ENCODE data around the gene HELZ. TPM values are rescaled to one million over a fixed set of nuclear protein-coding genes. Genes with fewer than 3 reads are reported as not detected.

Gene HELZ
- total RNA-seq, 1 donor from 2014 or later: 53.4 TPM

- Histone ChIP-seq H3K9me3 (ENCODE audit: insufficient read depth, low read depth, low read length) (no peaks in the 10 kb centered on the region), H3K9ac (ENCODE audit: low read length) (no peak overlapping the region), H2AFZ (ENCODE audit: low read depth, low read length) (no peak overlapping the region), H3K4me3 (ENCODE audit: insufficient read depth, low read depth, low read length) (no peak overlapping the region), H3K79me2 (ENCODE audit: insufficient read depth, low read length) (no peaks in the 10 kb centered on the region), H3K4me2 (ENCODE audit: low read length) (no peak overlapping the region), H3K27me3 (ENCODE audit: insufficient read depth, low read length) (no peaks in the 10 kb centered on the region), H3K36me3 (ENCODE audit: insufficient read depth, low read length) (no peaks in the 10 kb centered on the region), H3K27ac (ENCODE audit: low read depth, low read length) (no peak overlapping the region), H3K4me1 (ENCODE audit: insufficient read depth, low read length) (no peaks in the 10 kb centered on the region), H4K20me1 (ENCODE audit: insufficient read depth, low read length) (no peaks in the 10 kb centered on the region)
- DNase-seq (ENCODE audit: low read depth) (no peak), FAIRE-seq (no peak)
- H3K4me3 Mint-ChIP-seq (ENCODE audit: unreplicated experiment): no peak overlapping the region
- no peaks in the 10 kb centered on the region for H3K36me3 Mint-ChIP-seq (ENCODE audit: low read depth, unreplicated experiment)
- no peaks in the 10 kb centered on the region for H3K27me3 Mint-ChIP-seq (ENCODE audit: low read depth, unreplicated experiment)
- H3K27ac Mint-ChIP-seq (ENCODE audit: unreplicated experiment): no peak overlapping the region
- H3K9me3 Mint-ChIP-seq (ENCODE audit: unreplicated experiment): no peaks in the 10 kb centered on the region
- TF ChIP-seq CTCF (IDR thresholded peaks at IDR 0.05; ENCODE audit: insufficient read depth, low read depth, low read length) (no peak), EZH2 (IDR thresholded peaks at IDR 0.05; ENCODE audit: insufficient read depth, low read length) (no peak)
- H3K4me1 Mint-ChIP-seq (ENCODE audit: low read depth, unreplicated experiment): peaks cover 4% of the 10 kb centered on the region
Observed at GRCh38 chr17:67279115-67279514, 34.1 kb upstream of the HELZ start.

DNA sequence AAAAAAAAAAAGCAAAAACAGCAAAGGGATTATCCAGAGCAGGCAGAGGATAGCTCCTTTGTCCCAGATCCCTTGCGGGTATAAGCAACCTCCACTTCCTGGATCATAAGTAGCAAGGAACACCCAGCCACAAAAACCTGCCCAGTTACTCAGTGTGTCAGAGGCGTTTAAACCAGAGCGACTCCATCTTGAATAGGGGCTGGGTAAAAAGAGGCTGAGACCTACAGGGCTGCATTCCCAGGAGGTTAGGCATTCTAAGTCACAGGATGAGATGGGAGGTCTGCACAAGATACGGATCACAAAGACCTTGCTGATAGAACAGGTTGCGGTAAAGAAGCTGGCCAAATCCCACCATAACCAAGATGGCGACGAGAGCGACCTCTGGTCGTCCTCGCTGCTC lies 33.4 kb upstream of the HELZ start:
- H2AFZ ChIP-seq (ENCODE audit: low read depth, low read length): no peak overlapping the region
- FAIRE-seq: no peak

More for the DNA sequence above, 33.4 kb upstream of the HELZ start:
- TF ChIP-seq EZH2 (IDR thresholded peaks at IDR 0.05; ENCODE audit: insufficient read depth, low read length): no peak
- TF ChIP-seq CTCF (IDR thresholded peaks at IDR 0.05; ENCODE audit: insufficient read depth, low read depth, low read length): no peak
- no peaks in the 10 kb centered on the region for H4K20me1 ChIP-seq (ENCODE audit: insufficient read depth, low read length)
- H3K4me1 ChIP-seq (ENCODE audit: insufficient read depth, low read length): no peaks in the 10 kb centered on the region
- H3K27ac ChIP-seq (ENCODE audit: low read depth, low read length): no peak overlapping the region
- H3K79me2 ChIP-seq (ENCODE audit: insufficient read depth, low read length): no peaks in the 10 kb centered on the region
- Mint-ChIP-seq H3K27ac (ENCODE audit: unreplicated experiment) (no peak overlapping the region), H3K27me3 (ENCODE audit: low read depth, unreplicated experiment) (no peaks in the 10 kb centered on the region), H3K9me3 (ENCODE audit: unreplicated experiment) (no peaks in the 10 kb centered on the region), H3K4me3 (ENCODE audit: unreplicated experiment) (no peak overlapping the region), H3K4me1 (ENCODE audit: low read depth, unreplicated experiment) (peaks cover 4% of the 10 kb centered on the region), H3K36me3 (ENCODE audit: low read depth, unreplicated experiment) (no peaks in the 10 kb centered on the region)
- no peak for DNase-seq (ENCODE audit: low read depth)
- no peak overlapping the region for H3K4me3 ChIP-seq (ENCODE audit: insufficient read depth, low read depth, low read length)
- H3K9ac ChIP-seq (ENCODE audit: low read length): no peak overlapping the region
- no peaks in the 10 kb centered on the region for H3K9me3 ChIP-seq (ENCODE audit: insufficient read depth, low read depth, low read length)
- no peaks in the 10 kb centered on the region for H3K27me3 ChIP-seq (ENCODE audit: insufficient read depth, low read length)
- no peaks in the 10 kb centered on the region for H3K36me3 ChIP-seq (ENCODE audit: insufficient read depth, low read length)
- H3K4me2 ChIP-seq (ENCODE audit: low read length): no peak overlapping the region
